Liver (tissue), 9 donors: ENCODE data around the gene EIF4E. TPM values are rescaled to one million over a fixed set of nuclear protein-coding genes. Genes with fewer than 3 reads are reported as not detected.

Experiments used
- DNase-seq: peaks from one replicate; pipeline ENCODE4 v3.0.0-alpha.2; 2017; ENCODE audit warnings: low spot score
- H3K27ac ChIP-seq, 2 donors: one replicate each; pipeline ENCODE4 v1.7.0; 2013; ENCODE audit warnings: inconsistent platforms in 2 of 2, low read length in 2 of 2, control low read depth in 1 of 2, low read depth in 1 of 2, mild to moderate bottlenecking in 1 of 2
- H3K27me3 ChIP-seq, 4 donors: one replicate each; pipeline versions ENCODE4 v1.6.1 to v1.7.0; 2013; ENCODE audit warnings: low read length in 3 of 4, inconsistent platforms in 1 of 4, mild to moderate bottlenecking in 1 of 4, moderate library complexity in 1 of 4; ENCODE audit not compliant: control insufficient read depth in 4 of 4, insufficient read depth in 4 of 4
- H3K36me3 ChIP-seq, 4 donors: one replicate each; pipeline versions ENCODE4 v1.6.1 to v1.7.0; 2013; ENCODE audit warnings: low read length in 3 of 4, mild to moderate bottlenecking in 3 of 4, low read depth in 1 of 4, moderate library complexity in 1 of 4; ENCODE audit not compliant: control insufficient read depth in 4 of 4, insufficient read depth in 3 of 4
- H3K4me1 ChIP-seq, 4 donors: one replicate each; pipeline versions ENCODE4 v1.6.1 to v1.7.0; 2013; ENCODE audit warnings: low read length in 3 of 4, mild to moderate bottlenecking in 3 of 4, moderate library complexity in 1 of 4; ENCODE audit not compliant: control insufficient read depth in 4 of 4, insufficient read depth in 4 of 4
- H3K4me3 ChIP-seq, 3 donors: one replicate each; pipeline versions ENCODE4 v1.6.1 to v1.7.0; 2013; ENCODE audit warnings: low read length in 3 of 3, control low read depth in 1 of 3, low read depth in 1 of 3, mild to moderate bottlenecking in 1 of 3
- H3K9ac ChIP-seq, 2 donors: one replicate each; pipeline ENCODE4 v1.7.0; 2013; ENCODE audit warnings: low read length in 2 of 2, mild to moderate bottlenecking in 2 of 2, moderate library complexity in 2 of 2, control low read depth in 1 of 2, low read depth in 1 of 2
- H3K9me3 ChIP-seq, 4 donors: one replicate each; pipeline versions ENCODE4 v1.6.1 to v1.7.0; 2013; ENCODE audit warnings: low read length in 3 of 4; ENCODE audit not compliant: control insufficient read depth in 4 of 4
- CTCF ChIP-seq: fragments of 150-350 bp; IDR thresholded peaks from 2 replicates; pipeline ENCODE4 v1.5.1; 2017; ENCODE audit warnings: improper control_type of control experiment, low read depth, low read length; ENCODE audit not compliant: missing input control
- FOXA1 ChIP-seq: IDR thresholded peaks from 2 replicates; pipeline ENCODE4 v1.6.1; 2016; ENCODE audit warnings: antibody characterized with exemption
- FOXA2 ChIP-seq: IDR thresholded peaks from 2 replicates; pipeline ENCODE4 v1.6.1; 2016; ENCODE audit warnings: antibody characterized with exemption
- GABPA ChIP-seq, 2 donors: IDR thresholded peaks in 1 of 2; conservative IDR thresholded peaks in 1 of 2; 2 replicates each; pipeline ENCODE4 v1.6.1; 2016; ENCODE audit warnings: antibody characterized with exemption in 2 of 2, mild to moderate bottlenecking in 1 of 2, moderate library complexity in 1 of 2
- HNF4A ChIP-seq, 2 donors: conservative IDR thresholded peaks; 2 replicates each; pipeline ENCODE4 v1.6.1; 2016; ENCODE audit warnings: antibody characterized with exemption in 2 of 2, mild to moderate bottlenecking in 2 of 2
- JUND ChIP-seq, 2 donors: IDR thresholded peaks; 2 replicates each; pipeline ENCODE4 v1.6.1; 2016; ENCODE audit warnings: antibody characterized with exemption in 2 of 2
- MAX ChIP-seq: IDR thresholded peaks from 2 replicates; pipeline ENCODE4 v1.6.1; 2016; ENCODE audit warnings: antibody characterized with exemption
- NR2F2 ChIP-seq: IDR thresholded peaks from 2 replicates; pipeline ENCODE4 v1.6.1; 2016; ENCODE audit warnings: antibody characterized with exemption
- RAD21 ChIP-seq, 2 donors: IDR thresholded peaks; 2 replicates each; pipeline ENCODE4 v1.6.1; 2016; ENCODE audit warnings: antibody characterized with exemption in 2 of 2, mild to moderate bottlenecking in 2 of 2
- REST ChIP-seq: IDR thresholded peaks from 2 replicates; pipeline ENCODE4 v1.6.1; 2016; ENCODE audit warnings: antibody characterized with exemption, mild to moderate bottlenecking
- RXRA ChIP-seq, 2 donors: IDR thresholded peaks; 2 replicates each; pipeline ENCODE4 v1.6.1; 2017 to 2018; ENCODE audit warnings: antibody characterized with exemption in 2 of 2, mild to moderate bottlenecking in 1 of 2
- SP1 ChIP-seq: IDR thresholded peaks from 2 replicates; pipeline ENCODE4 v1.6.1; 2018; ENCODE audit warnings: antibody characterized with exemption, mild to moderate bottlenecking
- TAF1 ChIP-seq: conservative IDR thresholded peaks from 2 replicates; pipeline ENCODE4 v1.6.1; 2016; ENCODE audit warnings: antibody characterized with exemption, mild to moderate bottlenecking
- YY1 ChIP-seq: IDR thresholded peaks from 2 replicates; pipeline ENCODE4 v1.6.1; 2016; ENCODE audit warnings: antibody characterized with exemption, mild to moderate bottlenecking
- ZBTB33 ChIP-seq: IDR thresholded peaks from 2 replicates; pipeline ENCODE4 v1.6.1; 2016; ENCODE audit warnings: antibody characterized with exemption
- WGBS: extraction: QIAGEN DNeasy Blood & Tissue Kit; methylation state at CpG from one replicate; pipeline ENCODE4 v1.1.7; 2013; 5-methylcytosine and 5-hydroxymethylcytosine counted together
- polyA plus RNA-seq, 2 donors: library from polyadenylated mRNA; stranded (reverse) in 1 of 2; unstranded in 1 of 2; fragments of 200-250 nt in 1 of 2; fragments of >200 nt in 1 of 2; fragmentation: Nextera tagmentation in 1 of 2; extraction: Ambion mirVana in 1 of 2; gene quantifications; one replicate each; pipeline versions ENCODE4 v1.2.1 to v1.2.3, GENCODE V29; 2013 to 2015
- total RNA-seq, 2 donors: library from RNA; depleted of rRNA; stranded (reverse); fragments of >200 nt; gene quantifications; one replicate each; pipeline ENCODE4 v1.2.3, GENCODE V29; 2014
- donor health status: healthy.
- donor health status: healthy.
- donor health status: healthy.
- donor health status: healthy.
- donor health status: healthy.

Gene EIF4E
- total and polyA plus RNA-seq, 4 donors = 32.0 to 64.6 (median 52.2) TPM

- no peaks in the 10 kb centered on the region for H3K27me3 ChIP-seq
- H3K4me3 ChIP-seq = no peak overlapping the region
- 84% methylated on average over 1 of the region's 1 CpG for WGBS
- DNase-seq = no peak
- no peaks in the 10 kb centered on the region for H3K4me1 ChIP-seq
- no peaks in the 10 kb centered on the region for H3K36me3 ChIP-seq
- H3K27ac ChIP-seq = no peak overlapping the region
- no peak overlapping the region for H3K9ac ChIP-seq
- no peaks in the 10 kb centered on the region for H3K9me3 ChIP-seq
- no peak for TF ChIP-seq YY1
- TF ChIP-seq GABPA (IDR thresholded peaks at IDR 0.05 in 1 of 2, conservative IDR thresholded peaks at IDR 0.05 in 1 of 2) = no peak
- TF ChIP-seq FOXA2 = no peak
Observed at GRCh38 chr4:98867648-98868047, 61.3 kb downstream of the EIF4E start.

GRCh38 chr4:98865059-98865458 lies 63.9 kb downstream of the EIF4E start:
- Histone ChIP-seq H3K4me3 (no peak overlapping the region), H3K27ac (no peak overlapping the region), H3K27me3 (no peaks in the 10 kb centered on the region), H3K9ac (no peak overlapping the region), H3K9me3 (no peaks in the 10 kb centered on the region), H3K36me3 (no peaks in the 10 kb centered on the region), H3K4me1 (no peaks in the 10 kb centered on the region)
- 95% methylated on average over 6 of the region's 6 CpGs for WGBS
- TF ChIP-seq JUND (IDR thresholded peaks at IDR 0.05) (no peak), TAF1 (no peak), MAX (no peak), RAD21 (IDR thresholded peaks at IDR 0.05) (no peak), SP1 (no peak), FOXA2 (no peak), RXRA (IDR thresholded peaks at IDR 0.05) (no peak), FOXA1 (no peak), REST (no peak), HNF4A (conservative IDR thresholded peaks at IDR 0.05) (no peak), GABPA (IDR thresholded peaks at IDR 0.05 in 1 of 2, conservative IDR thresholded peaks at IDR 0.05 in 1 of 2) (no peak), ZBTB33 (no peak), NR2F2 (no peak)
- no peak for DNase-seq

GRCh38 chr4:98864560-98864959 lies 64.4 kb downstream of the EIF4E start:
- Histone ChIP-seq H3K4me3 (no peak overlapping the region), H3K27ac (no peak overlapping the region), H3K9ac (no peak overlapping the region), H3K36me3 (no peaks in the 10 kb centered on the region), H3K4me1 (no peaks in the 10 kb centered on the region), H3K9me3 (no peaks in the 10 kb centered on the region), H3K27me3 (no peaks in the 10 kb centered on the region)
- DNase-seq = no peak
- no peak for TF ChIP-seq CTCF
- 80% methylated on average over 7 of the region's 7 CpGs for WGBS
